Measurements from ENCODE around the gene LRCH1.

LRCH1 gene

GRCh38 chr13:46797501-46798237 lies 244.7 kb downstream of the LRCH1 start:
- in situ Hi-C loops (cut with HindIII; ENCODE audit: low pct_unique_long_range_greater_than_20kb, low sequenced_read_pairs), result no loop called here
- no peak for DNase-seq (ENCODE audit: low read depth in 1 of 2, low spot score in 1 of 2)
- TF ChIP-seq JUND (IDR thresholded peaks at IDR 0.05; ENCODE audit: low read depth), result no peak

GRCh38 chr13:46799139-46799538 lies 246.2 kb downstream of the LRCH1 start:
- no peak for TF ChIP-seq JUND (IDR thresholded peaks at IDR 0.05; ENCODE audit: low read depth)
- in situ Hi-C loops (cut with HindIII; ENCODE audit: low pct_unique_long_range_greater_than_20kb, low sequenced_read_pairs), result no loop called here
- no peak for DNase-seq (ENCODE audit: low read depth in 1 of 2, low spot score in 1 of 2)

GRCh38 chr13:46801858-46802257 lies 248.9 kb downstream of the LRCH1 start:
- no peak for TF ChIP-seq JUND (IDR thresholded peaks at IDR 0.05; ENCODE audit: low read depth)
- no peak for DNase-seq (ENCODE audit: low read depth in 1 of 2, low spot score in 1 of 2)
- in situ Hi-C loops (cut with HindIII; ENCODE audit: low pct_unique_long_range_greater_than_20kb, low sequenced_read_pairs), result no loop called here
